CD4-positive, alpha-beta T cell treated with Interleukin-6 for 4 hours (primary cell): ENCODE data around the gene SSRP1.
"Not testable (repeated sequence)": the region's sequence is repeated elsewhere in the genome, so short reads cannot be mapped to it uniquely, and the experiment has no call there.

Experiments
- DNase-seq: peaks from one replicate; pipeline ENCODE4 v3.0.0-alpha.2; 2020; ENCODE audit warnings: mixed read lengths

SSRP1 gene

DNA sequence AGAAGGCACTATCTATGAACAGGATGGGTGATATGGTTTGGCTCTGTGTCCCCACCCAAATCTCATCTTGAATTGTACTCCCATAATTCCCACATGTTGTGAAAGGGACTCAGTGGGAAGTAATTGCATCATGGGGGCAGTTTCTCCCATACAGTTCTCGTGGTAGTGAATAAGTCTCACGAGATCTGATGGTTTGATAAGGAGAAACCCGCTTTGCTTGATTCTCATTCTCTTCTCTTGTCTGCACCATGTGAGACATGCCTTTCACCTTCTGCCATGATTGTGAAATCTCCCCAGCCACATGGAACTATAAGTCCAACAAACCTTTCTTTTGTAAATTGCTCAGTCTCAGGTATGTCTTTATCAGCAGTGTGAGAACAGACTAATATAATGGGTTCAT lies 39.5 kb downstream of the SSRP1 start:
- not testable (repeated sequence) for DNase-seq

DNA sequence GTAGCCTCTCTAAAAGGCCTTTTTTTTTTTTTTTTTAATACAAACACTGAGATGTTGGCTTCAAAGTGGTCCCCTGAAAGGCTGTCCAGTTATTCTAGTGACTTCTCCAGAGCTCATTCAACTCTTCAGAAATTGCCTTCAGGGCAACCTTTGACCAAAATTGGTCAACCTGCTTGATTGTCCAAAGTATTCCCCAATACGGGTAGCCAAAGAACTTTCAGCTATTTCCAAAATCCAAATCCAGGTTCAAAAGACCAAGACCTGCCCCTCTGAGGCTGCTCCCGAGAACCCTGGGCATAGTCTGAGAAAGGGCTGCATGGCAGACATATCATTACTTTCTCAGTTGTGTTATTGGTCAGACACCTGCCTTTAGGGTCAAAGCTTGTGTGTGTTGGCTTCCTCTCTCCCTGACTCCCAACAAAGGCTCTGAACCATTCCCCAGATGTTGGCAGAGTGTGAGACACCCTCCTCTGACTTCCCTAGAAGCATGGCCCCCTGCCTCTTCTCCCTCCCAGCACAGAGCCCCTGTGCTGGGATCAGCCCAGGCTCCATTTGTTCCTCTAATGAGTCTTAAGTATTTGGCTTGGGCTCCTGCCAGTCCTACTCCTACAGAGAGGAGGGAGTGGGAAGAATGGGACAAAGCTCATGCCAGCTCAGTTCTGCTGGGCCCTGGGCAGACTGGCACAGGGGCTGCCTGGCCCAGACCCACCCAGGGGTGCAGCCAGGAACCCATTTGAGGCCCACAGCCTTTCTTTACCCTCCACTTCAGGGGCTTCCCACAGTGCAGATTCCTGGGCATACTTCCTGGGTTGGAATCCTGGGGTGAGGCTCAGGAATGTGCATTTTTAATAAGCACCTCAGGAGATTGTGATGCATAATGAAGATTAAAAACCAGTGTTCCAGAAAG lies 41.2 kb downstream of the SSRP1 start:
- DNase-seq: no peak

DNA sequence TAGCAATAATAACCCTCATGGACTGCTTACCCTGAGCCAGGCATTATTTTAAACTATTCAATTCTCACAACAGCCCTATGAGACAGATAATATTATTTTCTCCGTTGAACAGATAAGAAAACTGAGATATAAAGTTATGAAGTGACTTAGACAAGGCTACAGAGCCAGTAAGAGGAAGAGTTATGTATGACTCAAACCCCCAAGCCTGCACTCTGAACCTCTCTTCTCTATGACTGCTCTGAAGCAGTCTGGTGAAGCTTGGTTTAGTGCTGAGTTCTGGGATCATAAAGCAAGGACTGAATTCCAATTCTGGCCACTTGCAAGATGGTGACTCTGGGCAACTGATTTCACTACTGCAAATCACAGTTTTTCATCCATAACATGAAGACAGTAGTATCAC lies 45.4 kb downstream of the SSRP1 start:
- DNase-seq: no peak

DNA sequence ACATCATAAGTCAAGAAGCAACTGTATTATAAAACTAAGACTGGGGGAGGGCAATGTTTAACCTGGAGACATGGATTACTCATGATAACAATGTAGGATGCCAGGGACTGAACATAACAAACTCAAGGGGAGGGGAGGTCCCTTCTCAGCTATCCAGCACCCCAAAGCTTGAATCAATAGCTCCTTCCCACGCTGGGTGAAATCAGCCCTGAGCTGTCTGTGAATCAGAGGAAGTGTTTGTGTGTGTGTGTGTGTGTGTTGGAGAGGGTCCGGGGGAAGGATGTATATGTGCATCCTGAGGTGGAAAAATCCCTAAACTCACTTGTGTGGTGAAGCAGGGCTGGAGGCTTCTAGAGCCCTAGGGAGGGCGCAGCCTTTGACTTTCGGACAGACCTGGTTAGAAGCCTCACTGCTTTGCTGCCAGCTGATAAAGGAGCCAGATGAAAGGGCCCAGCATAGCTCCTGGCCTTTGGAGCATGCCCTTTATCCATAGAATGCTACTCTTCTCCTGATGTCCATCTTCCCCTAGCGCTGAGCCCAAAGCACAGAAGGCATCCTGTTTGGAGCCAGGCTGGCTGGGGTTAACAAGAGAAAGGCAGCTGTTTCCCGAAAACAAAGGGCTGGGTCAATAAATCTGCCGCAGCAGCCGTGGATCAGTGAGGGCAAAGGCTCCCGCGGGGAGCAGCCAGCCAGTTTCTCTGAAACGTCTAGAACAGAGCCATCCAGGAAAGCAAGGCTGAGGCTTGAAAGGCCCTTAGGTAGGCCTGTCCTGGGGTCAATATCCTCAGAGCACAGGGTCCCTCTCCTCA lies 46.7 kb downstream of the SSRP1 start:
- no peak for DNase-seq

DNA sequence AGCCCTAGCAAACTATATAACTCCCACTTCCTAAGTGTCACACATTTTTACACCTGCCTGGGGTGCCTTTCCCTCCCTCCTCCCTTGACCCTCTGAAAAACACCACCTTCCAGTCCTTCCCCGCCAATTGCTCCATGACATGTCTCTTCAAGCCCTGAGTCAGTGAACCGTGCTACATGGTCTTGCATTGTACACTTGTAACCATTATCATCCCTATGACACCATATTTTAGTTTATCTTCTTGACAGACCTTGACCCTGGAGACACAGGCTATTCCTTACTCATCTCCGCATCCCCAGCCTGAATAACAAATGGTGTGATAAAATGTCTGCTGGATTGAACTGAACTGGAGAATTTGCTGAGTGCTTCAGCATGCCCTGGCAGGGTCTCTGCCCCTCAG lies 47.8 kb downstream of the SSRP1 start:
- no peak for DNase-seq

DNA sequence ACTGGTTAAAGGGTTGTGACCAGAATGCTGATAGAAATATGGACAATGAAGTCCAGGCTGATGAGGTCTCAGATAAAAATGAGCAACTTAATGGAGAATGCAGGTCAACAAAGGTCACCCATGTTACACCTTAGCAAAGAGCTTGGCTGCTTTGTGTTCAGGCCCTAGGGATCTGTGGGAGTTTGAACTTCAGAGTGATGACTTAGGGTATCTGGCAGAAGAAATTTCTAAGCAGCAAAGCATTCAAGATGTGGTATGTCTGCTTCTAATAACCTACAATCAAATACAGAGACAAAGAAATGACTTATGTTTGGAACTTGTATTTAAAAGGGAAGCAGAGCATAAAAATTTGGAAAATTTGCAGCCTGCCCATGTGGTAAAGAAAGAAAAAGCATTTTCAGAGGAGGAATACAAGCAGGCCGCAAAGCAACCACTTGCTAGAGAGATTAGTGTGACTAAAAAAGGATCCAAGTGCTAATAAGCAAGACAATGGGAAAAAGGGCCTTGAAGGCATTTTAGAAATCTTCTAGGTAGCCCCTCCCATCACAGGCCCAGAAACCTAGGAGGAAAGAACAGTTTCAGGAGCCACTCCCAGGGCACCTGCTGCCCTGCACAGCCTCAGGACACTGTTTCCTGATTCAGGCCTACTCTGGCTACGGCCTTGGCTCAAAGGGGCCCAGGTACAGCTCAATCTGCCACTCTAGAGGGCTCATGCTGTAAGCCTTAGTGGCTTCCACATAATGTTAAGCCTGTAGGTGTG lies 52.3 kb downstream of the SSRP1 start:
- no peak for DNase-seq

DNA sequence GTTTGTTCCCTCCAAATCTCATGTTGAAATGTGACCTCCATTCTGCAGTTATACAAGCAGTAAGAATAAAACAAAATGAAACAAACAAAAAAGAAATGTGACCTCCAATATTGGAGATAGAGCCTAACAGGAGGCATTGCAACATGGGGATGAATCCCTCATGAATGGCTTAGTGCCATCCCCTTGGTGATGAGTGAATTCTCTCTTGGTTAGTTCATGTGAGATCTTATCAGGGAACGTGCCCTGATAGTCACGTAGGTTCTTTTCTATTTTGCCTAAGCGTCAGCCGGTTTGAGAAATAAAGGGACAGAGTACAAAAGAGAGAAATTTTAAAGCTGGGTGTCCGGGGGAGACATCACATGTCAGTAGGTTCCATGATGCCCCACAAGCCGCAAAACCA lies 54.1 kb downstream of the SSRP1 start:
- DNase-seq: not testable (repeated sequence)

DNA sequence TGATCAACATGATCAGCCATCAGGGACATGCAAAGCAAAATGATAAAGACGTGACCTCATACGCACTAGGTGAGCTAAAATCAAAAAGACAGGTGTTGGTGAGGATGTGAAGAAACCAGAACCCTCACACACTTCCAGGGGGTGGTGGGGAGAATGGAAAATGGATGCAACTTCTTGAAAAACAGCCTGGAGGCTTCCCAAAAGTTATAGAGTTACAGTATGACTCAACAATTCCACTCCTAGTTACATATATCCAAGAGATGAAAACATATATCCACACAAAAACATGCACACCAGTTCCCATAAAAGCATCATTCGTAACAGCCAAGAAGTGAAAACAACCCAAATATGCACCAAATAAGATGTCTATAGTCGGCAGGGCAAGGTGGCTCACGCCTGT lies 56.6 kb downstream of the SSRP1 start:
- DNase-seq: no peak

DNA sequence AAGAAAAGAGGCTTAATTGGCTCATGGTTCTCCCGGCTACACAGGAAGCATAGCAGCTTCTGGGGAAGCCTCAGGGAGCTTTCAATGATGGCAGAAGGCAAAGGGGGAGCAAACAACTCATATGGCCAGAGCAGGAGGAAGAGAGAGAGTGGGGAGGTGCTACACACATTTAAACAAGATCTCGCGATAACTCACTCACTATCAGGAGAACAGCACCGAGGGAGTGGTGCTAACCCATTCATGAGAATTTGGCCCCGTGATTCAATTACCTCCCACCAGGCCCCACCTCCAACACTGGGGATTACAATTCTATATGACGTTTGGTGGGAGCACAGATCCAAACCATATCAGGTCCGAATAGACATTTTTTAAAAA lies 57.0 kb downstream of the SSRP1 start:
- no peak for DNase-seq

DNA sequence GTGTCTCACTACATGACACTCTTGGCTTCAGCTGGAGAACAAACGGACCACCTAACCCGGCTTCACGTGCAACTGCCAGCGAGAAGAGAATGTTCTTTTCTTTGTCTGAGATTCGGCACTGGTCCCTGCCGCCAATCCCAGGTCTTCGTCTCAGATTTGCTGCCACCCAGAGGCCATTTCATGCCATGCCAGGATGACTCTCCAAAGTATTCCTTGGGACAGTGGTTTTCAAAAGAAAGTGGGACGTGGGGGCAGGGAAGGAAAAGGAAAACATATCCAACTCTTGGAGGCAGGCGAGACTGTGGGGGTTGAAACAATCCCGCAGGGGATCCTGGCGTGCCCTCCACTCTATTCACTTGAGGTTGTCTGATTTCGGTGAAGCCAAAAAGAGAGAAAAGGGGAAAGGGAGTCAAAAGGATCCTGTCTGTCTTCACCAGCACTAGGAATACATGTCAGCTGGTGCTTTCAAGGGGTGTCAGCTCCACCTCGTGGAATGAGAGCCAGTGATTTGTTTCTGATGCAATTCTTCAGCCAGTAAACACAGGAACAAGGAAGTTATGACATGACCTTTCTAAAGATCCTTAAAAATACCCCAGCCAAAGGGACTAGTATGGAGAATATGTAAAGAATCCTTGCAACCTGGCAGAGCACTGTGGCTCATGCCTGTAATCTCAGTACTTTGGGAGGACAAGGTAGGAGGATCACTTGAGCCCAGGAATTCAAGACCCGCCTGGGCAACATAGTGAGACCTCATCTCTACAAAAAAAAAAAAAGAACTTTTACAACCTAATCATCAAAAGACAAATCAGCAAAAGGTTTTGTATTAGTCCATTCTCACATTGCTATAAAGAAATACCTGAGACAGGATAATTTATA lies 57.6 kb downstream of the SSRP1 start:
- DNase-seq: no peak

DNA sequence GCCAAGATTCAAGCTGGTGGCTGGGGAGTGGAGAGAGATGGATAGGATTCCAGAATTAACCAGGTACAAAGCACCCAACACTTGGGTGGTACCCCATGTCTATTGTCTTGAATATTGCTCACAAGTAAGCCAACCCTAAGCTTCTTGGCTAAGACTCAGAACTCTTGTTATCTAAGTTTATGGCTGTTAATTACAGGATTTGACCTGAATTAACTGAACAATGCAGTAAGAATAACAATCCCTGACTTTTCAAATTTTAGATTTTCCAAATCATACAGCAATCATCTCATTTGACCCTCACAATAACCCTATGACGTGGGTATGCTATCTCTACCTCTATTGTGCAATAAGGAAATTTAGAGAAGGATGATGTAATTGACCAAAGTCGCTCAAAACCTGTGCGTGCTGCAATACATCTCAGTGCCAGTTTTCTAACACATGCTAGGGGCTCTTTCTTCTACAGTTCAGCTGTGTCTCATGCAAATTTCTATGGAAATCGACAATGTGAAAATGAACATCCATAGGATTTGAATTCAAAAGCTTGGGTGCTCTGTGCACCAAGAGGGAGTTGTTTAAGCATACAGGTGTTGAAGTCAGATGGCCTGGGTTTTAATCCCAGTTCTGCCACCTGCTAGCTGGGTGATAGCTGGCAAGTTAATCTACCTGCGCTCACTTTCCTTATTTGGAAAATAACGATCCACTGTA lies 58.6 kb downstream of the SSRP1 start:
- DNase-seq: no peak

DNA sequence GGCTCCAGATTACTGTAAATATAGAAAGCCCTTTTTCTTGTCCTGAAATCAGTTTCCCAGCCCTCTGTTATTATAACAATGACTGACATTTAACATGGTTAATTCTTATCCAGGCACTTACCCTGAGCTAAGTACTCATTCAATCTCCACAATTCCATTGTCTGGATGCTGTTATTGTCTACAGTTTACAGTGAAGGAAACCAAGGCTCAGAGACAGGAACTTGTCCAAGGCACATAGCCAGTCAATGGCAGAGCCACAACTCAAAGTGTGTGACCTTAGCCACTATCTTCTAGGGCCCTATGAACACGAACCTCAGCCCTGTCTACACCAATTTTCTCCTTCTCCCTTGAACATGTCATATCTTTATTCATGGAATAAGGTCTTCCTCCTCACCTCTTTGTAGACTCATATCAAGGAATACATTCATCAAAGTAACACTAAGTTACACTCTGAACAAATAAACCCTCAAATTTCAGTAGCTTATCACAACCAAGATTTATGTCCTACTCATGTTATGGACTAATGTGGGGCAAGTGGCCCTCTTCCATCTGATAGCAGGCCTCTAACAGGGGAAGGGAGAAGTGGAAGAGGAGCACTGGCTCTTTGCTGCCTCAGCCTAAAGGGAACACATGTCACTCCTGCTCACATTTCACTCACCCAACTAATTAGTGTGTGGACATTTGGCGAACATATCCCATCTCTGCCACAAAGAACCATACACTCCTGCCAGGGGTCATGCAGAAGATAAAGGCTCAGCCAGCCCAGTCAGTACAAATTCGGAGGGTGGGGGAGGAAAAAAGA lies 59.3 kb downstream of the SSRP1 start:
- DNase-seq: no peak
